Embryonic facial prominence (tissue), 1 donor: ENCODE measurements around the gene SH3D19.
"Not testable (repeated sequence)": the region's sequence is repeated elsewhere in the genome, so short reads cannot be mapped to it uniquely, and the experiment has no call there.

Experiments
- DNase-seq: peaks from one replicate; pipeline ENCODE4 v3.0.0-alpha.2; 2016; ENCODE audit errors: extremely low spot score

The SH3D19 gene

DNA sequence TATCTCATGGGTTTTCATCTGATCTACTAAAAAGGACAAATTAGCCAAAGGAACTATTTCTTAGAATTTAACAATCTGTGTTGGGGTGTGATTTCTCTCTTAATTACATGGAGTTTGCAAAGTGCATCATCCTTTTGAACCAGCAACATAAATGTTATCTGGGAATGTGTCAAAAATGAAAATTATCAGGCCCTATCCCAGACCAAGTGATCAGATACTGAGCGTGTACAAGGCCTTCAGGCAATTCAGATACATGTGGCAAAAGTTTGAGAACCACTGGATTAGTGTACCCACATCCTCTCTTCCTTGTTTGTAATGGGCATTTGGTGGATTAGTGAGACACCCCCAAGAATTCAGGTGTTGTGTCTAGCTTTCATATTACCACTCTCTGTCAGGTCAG is 3.8 kb downstream of the SH3D19 start:
- no peak for DNase-seq

DNA sequence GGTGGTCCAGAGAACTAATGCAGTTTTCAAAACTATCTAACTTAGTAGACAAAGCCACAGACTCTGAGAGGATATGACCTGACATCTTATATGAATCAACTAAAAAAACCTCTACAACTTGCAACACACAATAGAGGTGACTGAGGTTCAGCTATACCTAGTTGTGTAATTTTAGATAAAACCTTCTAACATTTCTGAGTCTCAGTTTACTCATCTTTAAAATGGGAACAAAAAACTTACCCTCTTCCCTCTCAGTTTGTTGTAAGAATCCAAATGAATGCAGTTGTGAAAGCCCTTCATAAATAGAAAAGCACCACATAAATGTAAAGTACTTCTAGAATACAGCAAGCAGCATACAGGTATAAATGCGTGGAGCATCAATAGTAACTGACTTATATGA is 5.9 kb downstream of the SH3D19 start:
- DNase-seq = no peak

DNA sequence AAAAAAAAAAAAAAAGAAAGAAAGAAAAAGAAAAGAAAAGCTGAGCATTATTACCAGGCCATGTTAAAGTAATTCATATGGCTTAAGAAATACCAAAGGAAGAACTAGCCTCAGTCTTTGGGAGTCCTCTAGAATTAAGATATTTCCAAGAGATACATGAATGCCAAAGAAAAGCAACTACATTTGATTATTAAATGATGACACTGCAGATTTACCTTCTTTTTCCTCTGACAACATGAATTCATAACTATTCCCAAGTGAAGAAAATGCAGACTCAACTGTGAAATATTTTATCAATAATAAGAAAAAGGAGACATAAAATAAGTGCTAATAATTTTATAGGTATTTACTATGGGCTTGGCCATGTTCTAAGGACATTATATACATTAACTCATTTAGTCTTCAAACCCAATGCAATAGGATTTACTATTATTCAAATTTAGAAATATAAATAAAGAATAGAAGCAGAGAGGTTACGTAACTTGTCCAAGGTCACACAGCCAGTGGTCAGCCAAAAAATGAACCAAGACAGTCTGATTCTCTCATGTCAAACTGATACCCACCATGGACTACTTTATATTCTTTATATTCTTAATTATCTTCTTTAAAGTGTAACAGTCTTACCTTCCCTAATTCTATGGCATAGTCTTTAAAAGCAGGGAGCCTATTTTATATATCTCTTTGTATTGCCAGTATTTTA is 6.9 kb downstream of the SH3D19 start:
- DNase-seq = no peak

DNA sequence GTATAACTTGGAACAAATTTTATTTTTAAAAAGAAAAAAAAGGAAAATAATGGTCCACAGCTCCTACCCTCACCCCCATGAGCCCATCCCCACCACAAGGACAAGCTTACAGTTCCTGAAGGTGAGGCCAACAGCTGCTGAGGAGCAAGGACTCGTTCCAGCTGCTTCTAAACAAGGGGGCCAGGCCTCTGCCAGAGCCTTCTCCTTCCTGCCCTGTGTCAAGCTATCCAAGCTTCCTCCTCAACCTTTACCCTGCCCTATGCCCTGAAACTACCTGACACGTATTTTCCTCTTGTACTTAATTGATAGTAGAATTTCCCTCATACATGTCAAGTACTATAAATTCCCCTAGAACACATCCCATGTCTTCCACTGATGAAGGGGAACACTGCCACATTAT is 8.8 kb downstream of the SH3D19 start:
- DNase-seq = no peak

DNA sequence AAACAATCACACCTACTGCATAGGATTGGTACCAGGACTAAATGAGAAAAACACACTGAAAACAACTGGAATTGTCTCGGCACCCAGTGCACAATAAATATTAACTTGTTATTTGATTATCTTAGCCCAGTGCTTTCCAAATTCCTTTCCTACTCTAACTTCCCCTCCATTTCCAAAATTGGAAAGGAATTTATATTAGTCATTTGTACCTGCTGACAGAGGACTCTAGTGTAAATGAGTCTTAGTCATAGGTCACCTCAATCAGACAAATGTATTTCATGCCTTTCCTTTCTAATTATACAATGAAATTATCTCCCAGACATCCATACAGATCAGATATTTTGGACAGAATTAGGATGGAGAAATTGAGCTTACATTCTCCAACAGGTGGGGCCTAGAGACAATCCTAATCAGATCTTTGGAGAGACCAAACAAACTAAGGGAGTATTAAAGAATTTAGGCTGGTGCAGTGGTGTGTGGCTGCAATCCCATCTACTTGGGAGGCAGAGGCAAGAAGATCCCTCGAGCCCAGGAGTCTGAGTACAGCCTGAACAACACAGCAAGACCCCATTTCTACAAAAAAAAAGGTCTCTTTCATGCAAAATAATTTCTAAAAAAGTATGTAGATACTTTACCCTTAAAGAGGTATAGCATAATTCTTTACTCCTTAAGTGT is 10.1 kb downstream of the SH3D19 start:
- no peak for DNase-seq

DNA sequence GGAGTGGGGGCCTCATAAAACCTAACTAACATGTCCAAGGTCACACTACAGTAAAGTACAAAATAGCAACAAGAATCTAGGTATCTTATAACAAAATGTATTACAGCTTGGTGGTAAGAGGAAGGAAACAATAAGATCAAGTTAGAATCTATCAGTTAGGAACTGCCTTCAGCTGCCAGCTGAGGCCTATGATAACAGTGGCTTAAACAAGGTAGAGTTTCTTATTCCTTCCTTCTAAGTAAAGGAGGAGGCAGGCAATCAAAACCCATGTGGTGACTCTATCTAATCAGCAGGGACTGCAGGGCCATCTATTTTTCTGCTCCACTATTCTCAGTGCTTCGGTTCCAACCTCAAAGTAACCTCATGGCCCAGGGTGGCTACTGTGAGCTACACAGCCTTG is 10.9 kb downstream of the SH3D19 start:
- no peak for DNase-seq

GRCh38 chr4:151314010-151314355 is 11.4 kb downstream of the SH3D19 start:
- DNase-seq = no peak

DNA sequence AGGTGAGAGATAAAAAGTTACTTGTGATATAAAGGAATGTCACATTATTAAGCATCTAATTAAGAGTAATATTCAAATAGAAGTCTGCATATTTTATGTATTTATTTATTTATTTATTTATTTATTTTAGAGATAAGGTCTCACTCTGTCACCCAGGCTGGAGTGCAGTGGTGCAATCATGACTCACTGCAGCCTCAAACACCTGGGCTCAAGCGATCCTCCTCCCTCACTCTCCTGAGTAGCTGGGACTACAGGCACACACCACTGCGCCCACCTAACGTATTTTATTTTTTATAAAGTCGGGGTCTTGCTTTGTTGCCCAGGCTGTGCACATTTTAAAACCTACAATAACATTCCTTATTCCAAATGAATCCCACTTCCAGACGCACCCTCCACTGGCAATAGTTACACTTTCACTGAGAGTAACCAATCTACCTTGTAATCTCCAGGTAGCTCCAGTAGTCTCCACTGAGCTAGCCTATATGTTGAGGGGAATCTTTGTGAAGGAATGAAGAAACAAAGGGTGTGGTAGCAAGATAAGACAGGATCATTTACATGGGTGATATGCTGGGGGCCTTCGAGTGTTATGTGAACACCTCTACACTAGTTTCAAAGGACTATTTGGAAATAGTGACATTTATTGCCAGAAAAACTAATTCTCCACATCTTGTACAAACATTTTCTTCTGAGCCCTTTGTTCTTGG is 11.9 kb downstream of the SH3D19 start:
- no peak for DNase-seq

DNA sequence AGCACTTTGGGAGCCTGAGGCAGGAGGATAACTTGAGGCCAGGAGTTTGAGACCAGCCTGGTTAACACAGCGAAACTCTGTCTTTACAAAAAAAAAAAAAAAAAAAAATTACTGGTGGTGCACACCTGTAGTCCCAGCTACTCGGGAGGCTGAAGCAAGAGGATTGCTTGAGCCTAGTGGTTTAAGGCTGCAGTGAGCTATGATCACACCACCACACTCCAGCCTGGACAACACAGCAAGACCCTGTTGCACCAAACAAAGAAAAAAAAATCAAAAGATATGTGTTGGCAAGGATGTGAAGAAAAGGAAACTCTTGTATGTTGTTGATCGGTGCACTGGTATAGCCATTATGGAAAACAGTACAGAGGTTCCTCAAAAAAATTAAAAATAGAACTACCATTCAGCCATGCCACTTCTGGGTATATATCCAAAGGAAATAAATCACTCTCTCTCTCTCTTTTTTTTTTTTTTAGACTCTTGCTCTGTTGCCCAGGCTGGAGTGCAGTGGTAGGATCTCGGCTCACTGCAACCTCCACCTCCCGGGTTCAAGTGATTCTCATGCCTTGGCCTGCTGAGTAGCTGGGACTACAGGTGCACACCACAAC is 15.2 kb downstream of the SH3D19 start:
- DNase-seq = no peak

DNA sequence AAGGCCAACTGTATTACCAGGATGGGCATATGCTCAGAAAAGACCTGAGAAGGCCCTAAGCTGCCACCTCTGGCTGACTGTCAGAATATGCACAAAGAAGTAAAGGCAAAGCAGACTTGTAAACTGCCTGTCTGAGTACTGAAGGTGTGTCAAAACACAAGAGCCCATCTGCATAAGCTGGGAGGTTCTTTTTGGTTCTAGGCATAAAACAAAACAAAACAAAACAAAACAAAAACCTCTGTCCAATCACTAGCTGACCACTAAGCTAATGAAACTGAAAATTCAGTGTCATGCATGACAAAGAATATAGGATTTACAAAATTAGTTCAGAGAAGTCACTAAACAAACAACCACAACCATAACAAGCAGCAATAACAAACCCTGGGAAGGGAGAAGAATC is 20.6 kb downstream of the SH3D19 start:
- no peak for DNase-seq

GRCh38 chr4:151304226-151304625 is 21.2 kb downstream of the SH3D19 start:
- DNase-seq = no peak

GRCh38 chr4:151302432-151302831 is 23.0 kb downstream of the SH3D19 start:
- no peak for DNase-seq

- DNase-seq = no peak
These were observed 28.2 kb downstream of the SH3D19 start for GRCh38 chr4:151297170-151297569.

DNA sequence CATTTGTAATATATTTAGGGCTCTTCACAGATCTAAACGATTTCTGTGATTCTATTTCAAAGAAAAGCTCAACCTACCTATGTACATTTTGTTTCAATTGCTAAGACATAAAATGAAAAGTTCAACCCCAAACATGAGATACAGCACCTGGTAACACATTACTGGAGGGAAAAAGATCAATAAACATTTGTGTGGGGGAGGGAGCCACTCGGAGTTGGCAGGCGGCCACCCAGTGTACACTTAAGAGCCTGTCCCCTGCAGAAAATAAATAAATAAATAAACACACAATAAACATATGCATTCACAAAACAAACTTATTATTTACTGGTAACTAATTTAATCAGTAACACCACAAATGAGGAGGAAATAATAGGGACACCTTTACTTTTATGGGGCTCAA is 29.2 kb downstream of the SH3D19 start:
- DNase-seq = no peak

GRCh38 chr4:151294833-151295496 is 30.4 kb downstream of the SH3D19 start:
- DNase-seq = no peak

DNA sequence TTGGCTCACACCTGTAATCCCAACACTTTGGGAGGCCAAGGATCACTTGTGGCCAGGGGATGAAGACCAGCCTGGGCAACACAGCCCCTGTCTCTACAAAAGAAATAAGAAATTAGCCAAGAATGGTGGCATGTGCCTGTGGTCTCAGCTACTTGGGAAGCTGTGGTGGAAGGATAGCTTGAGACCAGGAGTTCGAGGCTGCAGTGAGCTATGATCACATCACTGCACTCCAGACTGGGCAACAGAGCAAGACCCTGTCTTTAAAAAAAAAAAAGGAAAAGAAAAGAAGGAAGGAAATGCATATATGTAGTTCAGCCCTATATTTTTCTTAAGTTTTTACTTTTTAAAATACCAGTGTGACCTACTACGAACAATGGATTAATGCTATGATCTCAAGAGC is 33.4 kb downstream of the SH3D19 start:
- no peak for DNase-seq

GRCh38 chr4:151291485-151291884 is 33.9 kb downstream of the SH3D19 start:
- DNase-seq = no peak

- DNase-seq = no peak
These were observed 38.0 kb downstream of the SH3D19 start for GRCh38 chr4:151287409-151287808.

DNA sequence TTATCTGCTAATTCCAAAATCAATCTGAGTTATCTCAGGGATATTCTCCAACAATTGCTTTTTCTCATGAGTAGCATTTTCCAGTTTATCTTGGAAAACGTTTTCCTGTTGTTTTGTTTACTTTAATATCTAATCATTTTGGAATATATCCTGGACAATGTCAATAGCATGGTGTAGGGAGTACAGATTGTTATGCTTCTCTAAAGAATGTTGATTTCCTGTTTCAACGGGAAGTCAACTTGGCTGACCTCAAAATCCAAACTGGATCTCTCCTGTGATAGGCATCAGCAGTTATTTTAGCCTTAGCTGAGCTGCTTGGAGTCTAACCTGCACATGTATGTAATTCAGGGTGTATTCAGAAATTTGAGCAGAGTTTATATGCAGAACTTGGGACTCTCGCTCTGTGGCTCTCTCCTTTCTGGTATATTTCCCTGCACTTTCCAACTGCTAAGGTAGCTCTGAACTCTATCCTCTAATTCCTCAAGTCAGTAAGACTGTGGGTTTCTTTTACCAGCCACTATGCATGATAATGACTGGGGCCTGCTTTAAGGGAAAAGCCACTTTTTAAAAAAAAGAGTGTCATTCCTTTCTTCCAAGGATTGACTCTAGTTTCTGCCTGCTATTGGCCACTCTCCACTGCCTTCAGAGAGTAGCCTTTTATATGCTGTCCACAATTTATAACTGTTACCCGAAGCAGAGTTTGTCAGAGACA is 40.7 kb downstream of the SH3D19 start:
- no peak for DNase-seq

- no peak for DNase-seq
These were observed 48.4 kb downstream of the SH3D19 start, which contains the start of gene PRSS48 for GRCh38 chr4:151276787-151277562. Gene PRSS48 (plus strand): TSS chr4:151277161. CDS start chr4:151277173, 12 bp downstream.

DNA sequence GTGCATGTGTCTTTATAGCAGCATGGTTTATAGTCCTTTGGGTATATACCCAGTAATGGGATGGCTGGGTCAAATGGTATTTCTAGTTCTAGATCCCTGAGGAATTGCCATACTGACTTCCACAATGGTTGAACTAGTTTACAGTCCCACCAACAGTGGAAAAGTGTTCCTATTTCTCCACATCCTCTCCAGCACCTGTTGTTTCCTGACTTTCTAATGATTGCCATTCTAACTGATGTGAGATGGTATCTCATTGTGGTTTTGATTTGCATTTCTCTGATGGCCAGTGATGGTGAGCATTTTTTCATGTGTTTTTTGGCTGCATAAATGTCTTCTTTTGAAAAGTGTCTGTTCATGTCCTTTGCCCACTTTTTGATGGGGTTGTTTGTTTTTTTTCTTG is 56.5 kb downstream of the SH3D19 start:
- DNase-seq = not testable (repeated sequence)
